IMR-90 (cell line): ENCODE data around the gene MAGI3.

ENCODE experiments used
- CEBPB ChIP-seq: IDR thresholded peaks from 2 replicates; pipeline ENCODE4 v1.6.1; 2012; ENCODE audit warnings: low read depth, low read length, improper control_type of control experiment
- CHD1 ChIP-seq: IDR thresholded peaks from 2 replicates; pipeline ENCODE4 v1.6.1; 2012; ENCODE audit warnings: low read depth, low read length, improper control_type of control experiment
- ELK1 ChIP-seq: fragments of 150-350 bp; IDR thresholded peaks from 2 replicates; pipeline ENCODE4 v1.6.1; 2016; ENCODE audit warnings: low read depth, mild to moderate bottlenecking, low read length, moderate library complexity, borderline replicate concordance
- FOS ChIP-seq: fragments of 150-350 bp; IDR thresholded peaks from 2 replicates; pipeline ENCODE4 v1.6.1; 2016; ENCODE audit warnings: low read depth, low read length
- MAFK ChIP-seq: IDR thresholded peaks from 2 replicates; pipeline ENCODE4 v1.6.1; 2012; ENCODE audit warnings: low read depth, low read length, improper control_type of control experiment
- MAZ ChIP-seq: IDR thresholded peaks from 2 replicates; pipeline ENCODE4 v1.6.1; 2012; ENCODE audit warnings: low read depth, mild to moderate bottlenecking, low read length, improper control_type of control experiment, moderate library complexity, borderline replicate concordance
- POLR2A ChIP-seq: IDR thresholded peaks from 2 replicates; pipeline ENCODE4 v1.6.1; 2012; ENCODE audit warnings: mild to moderate bottlenecking, low read depth, low read length
- RAD21 ChIP-seq: IDR thresholded peaks from 2 replicates; pipeline ENCODE4 v1.6.1; 2012; ENCODE audit warnings: low read length, improper control_type of control experiment
- RCOR1 ChIP-seq: IDR thresholded peaks from 2 replicates; pipeline ENCODE4 v1.6.1; 2012; ENCODE audit warnings: mild to moderate bottlenecking, low read length, improper control_type of control experiment; ENCODE audit not compliant: insufficient replicate concordance
- RFX5 ChIP-seq: IDR thresholded peaks from 2 replicates; pipeline ENCODE4 v1.8.0; 2012; ENCODE audit warnings: low read depth, mild to moderate bottlenecking, low read length, moderate library complexity
- TF ChIP-seq, protein P1 (sequence below): conservative IDR thresholded peaks from 2 replicates; pipeline ENCODE4 v1.5.1; 2012; ENCODE audit warnings: mild to moderate bottlenecking, low read depth, low read length, improper control_type of control experiment
- TF ChIP-seq, protein P2 (sequence below): fragments of 150-350 bp; IDR thresholded peaks from 2 replicates; pipeline ENCODE4 v1.6.1; 2017; ENCODE audit warnings: mild to moderate bottlenecking, antibody characterized with exemption, low read length, low read depth

- TF ChIP-seq POLR2A (no peak), RCOR1 (no peak), RFX5 (no peak), ELK1 (no peak), RAD21 (no peak), CEBPB (no peak), MAZ (no peak), FOS (no peak), MAFK (no peak), CHD1 (no peak)
- TF ChIP-seq, protein P1, sequence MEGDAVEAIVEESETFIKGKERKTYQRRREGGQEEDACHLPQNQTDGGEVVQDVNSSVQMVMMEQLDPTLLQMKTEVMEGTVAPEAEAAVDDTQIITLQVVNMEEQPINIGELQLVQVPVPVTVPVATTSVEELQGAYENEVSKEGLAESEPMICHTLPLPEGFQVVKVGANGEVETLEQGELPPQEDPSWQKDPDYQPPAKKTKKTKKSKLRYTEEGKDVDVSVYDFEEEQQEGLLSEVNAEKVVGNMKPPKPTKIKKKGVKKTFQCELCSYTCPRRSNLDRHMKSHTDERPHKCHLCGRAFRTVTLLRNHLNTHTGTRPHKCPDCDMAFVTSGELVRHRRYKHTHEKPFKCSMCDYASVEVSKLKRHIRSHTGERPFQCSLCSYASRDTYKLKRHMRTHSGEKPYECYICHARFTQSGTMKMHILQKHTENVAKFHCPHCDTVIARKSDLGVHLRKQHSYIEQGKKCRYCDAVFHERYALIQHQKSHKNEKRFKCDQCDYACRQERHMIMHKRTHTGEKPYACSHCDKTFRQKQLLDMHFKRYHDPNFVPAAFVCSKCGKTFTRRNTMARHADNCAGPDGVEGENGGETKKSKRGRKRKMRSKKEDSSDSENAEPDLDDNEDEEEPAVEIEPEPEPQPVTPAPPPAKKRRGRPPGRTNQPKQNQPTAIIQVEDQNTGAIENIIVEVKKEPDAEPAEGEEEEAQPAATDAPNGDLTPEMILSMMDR: no peak
- TF ChIP-seq, protein P2, sequence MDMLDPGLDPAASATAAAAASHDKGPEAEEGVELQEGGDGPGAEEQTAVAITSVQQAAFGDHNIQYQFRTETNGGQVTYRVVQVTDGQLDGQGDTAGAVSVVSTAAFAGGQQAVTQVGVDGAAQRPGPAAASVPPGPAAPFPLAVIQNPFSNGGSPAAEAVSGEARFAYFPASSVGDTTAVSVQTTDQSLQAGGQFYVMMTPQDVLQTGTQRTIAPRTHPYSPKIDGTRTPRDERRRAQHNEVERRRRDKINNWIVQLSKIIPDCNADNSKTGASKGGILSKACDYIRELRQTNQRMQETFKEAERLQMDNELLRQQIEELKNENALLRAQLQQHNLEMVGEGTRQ: no peak
Measured at GRCh38 chr1:113652771-113653170, 262.5 kb downstream of the MAGI3 start.
